DND-41 (cell line): ENCODE measurements around the gene TAP1.

Experiments
- ATAC-seq: fragments of 200-7000 bp; cut with Tn5 transposase; 3 replicates; pipeline ENCODE4 v1.9.1; 2021; ENCODE audit warnings: low read depth; ENCODE audit not compliant: insufficient read depth
- DNase-seq: peaks from one replicate; pipeline ENCODE4 v3.0.0-alpha.2; 2020
- H2AFZ ChIP-seq: 2 replicates; pipeline ENCODE4 v1.6.0; 2012; ENCODE audit warnings: low read depth, low read length
- H3K27ac ChIP-seq: 2 replicates; pipeline ENCODE4 v1.5.1; 2012; ENCODE audit warnings: low read length, inconsistent platforms
- H3K27me3 ChIP-seq: fragments of 200-600 bp; sonication (generic); 2 replicates; pipeline ENCODE4 v1.6.0; 2012; ENCODE audit warnings: low read length, mild to moderate bottlenecking, inconsistent platforms; ENCODE audit not compliant: insufficient read depth, poor library complexity
- H3K36me3 ChIP-seq: 2 replicates; pipeline ENCODE4 v1.5.1; 2012; ENCODE audit warnings: low read length, inconsistent platforms; ENCODE audit not compliant: insufficient read depth
- H3K4me1 ChIP-seq: 2 replicates; pipeline ENCODE4 v1.5.1; 2012; ENCODE audit warnings: mild to moderate bottlenecking, low read length; ENCODE audit not compliant: insufficient read depth
- H3K4me2 ChIP-seq: 2 replicates; pipeline ENCODE4 v1.6.0; 2012; ENCODE audit warnings: mild to moderate bottlenecking, moderate library complexity, low read length, inconsistent platforms; ENCODE audit not compliant: insufficient read depth
- H3K4me3 ChIP-seq, 2 experiments: fragments of 200-600 bp in 1 of 2; shearing (Covaris generic) in 1 of 2; 2 replicates each; pipeline ENCODE4 v1.5.1; 2012 to 2016; ENCODE audit warnings: inconsistent platforms in 2 of 2, low read length in 2 of 2, mild to moderate bottlenecking in 2 of 2, low read depth in 1 of 2, moderate library complexity in 1 of 2
- H3K79me2 ChIP-seq: 2 replicates; pipeline ENCODE4 v1.6.0; 2012; ENCODE audit warnings: low read length, inconsistent platforms; ENCODE audit not compliant: insufficient read depth
- H3K9ac ChIP-seq: 2 replicates; pipeline ENCODE4 v1.6.0; 2012; ENCODE audit warnings: low read depth, mild to moderate bottlenecking, inconsistent platforms, low read length, moderate library complexity
- H3K9me3 ChIP-seq: 2 replicates; pipeline ENCODE4 v1.5.1; 2012; ENCODE audit warnings: low read length, moderate library complexity, mild to moderate bottlenecking, inconsistent platforms; ENCODE audit not compliant: insufficient read depth, severe bottlenecking
- H4K20me1 ChIP-seq: 2 replicates; pipeline ENCODE4 v1.6.0; 2012; ENCODE audit warnings: low read length; ENCODE audit not compliant: insufficient read depth
- EZH2 ChIP-seq: IDR thresholded peaks from 3 replicates; pipeline ENCODE4 v1.6.1; 2012; ENCODE audit warnings: borderline replicate concordance, low read depth, mild to moderate bottlenecking, moderate library complexity, low read length, inconsistent platforms; ENCODE audit not compliant: severe bottlenecking
- TF ChIP-seq, protein P1 (sequence below): IDR thresholded peaks from 2 replicates; pipeline ENCODE4 v1.5.1; 2012; ENCODE audit warnings: borderline replicate concordance, low read length, moderate library complexity, mild to moderate bottlenecking; ENCODE audit not compliant: poor library complexity, severe bottlenecking; ENCODE audit errors: extremely low read depth

TAP1 gene

DNA sequence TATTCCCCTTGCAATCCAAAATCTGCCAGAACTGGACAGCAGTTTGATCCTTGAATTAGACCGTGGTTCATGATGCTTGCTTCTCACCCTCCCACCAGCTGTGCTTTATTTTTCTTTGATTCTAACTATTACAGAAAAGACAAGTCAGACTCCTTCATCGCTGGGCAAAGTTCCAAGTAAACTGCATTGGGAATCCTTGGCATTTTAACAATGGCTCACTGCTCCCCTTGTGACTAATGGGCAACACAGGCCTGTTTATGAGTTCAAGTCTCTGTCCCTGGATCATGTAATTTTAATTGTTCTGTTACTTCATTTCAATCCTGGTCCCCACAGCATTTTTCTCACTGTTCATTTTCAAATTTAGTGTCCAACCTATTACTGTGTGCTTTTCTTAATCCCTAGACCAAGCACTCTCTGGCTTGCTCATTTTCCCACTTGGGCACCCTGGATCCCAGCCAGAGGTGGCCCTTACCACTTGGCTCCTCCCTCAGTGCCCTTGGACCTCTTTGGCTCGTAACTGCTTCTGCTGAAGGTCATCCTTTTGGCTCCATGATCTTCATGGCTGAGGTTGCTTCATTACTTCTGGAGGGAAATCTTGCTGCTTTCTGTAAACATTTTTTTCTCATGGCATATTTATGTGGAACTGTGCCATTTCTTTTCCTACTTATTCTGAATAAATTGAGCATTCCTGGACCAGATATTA lies 33.3 kb upstream of the TAP1 start:
- DNase-seq = no peak

DNA sequence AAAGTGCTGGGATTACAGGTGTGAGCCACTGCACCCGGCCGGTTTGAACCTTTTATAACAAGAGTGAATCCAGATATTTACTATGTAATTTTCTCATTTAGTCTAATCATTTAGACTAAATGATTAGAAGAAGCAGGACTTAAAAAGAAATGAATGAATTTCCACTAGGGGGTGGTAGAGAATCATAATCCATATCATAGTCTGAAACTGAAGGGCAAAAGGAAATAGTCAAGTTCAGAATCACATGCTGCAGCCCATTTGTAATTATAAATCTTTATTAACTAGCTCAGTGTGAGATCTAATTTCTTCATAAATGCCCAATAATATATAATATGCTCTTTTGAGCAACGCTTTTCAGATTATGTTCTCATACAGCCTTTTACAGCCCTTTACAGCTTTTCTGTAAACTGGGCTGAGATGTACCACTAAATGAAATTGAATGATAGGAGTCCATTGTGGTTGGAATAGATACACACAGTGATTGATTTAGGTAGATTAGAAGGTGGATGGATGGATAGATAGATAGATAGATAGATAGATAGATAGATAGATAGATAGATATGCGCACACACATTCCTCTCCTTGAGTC lies 32.3 kb upstream of the TAP1 start:
- H2AFZ ChIP-seq = no peak overlapping the region
- peak; percentile 73; the same call in 2 of the 3 replicates for ATAC-seq
- no peak overlapping the region for H3K4me2 ChIP-seq
- no peaks in the 10 kb centered on the region for H3K79me2 ChIP-seq
- no peaks in the 10 kb centered on the region for H3K36me3 ChIP-seq
- H3K9ac ChIP-seq = no peak overlapping the region
- H3K27me3 ChIP-seq = peaks cover 22% of the 10 kb centered on the region
- DNase-seq = no peak
- H3K4me3 ChIP-seq = no peak overlapping the region
- H4K20me1 ChIP-seq = no peaks in the 10 kb centered on the region
- H3K4me1 ChIP-seq = no peaks in the 10 kb centered on the region
- no peak for TF ChIP-seq EZH2
- TF ChIP-seq, protein P1, sequence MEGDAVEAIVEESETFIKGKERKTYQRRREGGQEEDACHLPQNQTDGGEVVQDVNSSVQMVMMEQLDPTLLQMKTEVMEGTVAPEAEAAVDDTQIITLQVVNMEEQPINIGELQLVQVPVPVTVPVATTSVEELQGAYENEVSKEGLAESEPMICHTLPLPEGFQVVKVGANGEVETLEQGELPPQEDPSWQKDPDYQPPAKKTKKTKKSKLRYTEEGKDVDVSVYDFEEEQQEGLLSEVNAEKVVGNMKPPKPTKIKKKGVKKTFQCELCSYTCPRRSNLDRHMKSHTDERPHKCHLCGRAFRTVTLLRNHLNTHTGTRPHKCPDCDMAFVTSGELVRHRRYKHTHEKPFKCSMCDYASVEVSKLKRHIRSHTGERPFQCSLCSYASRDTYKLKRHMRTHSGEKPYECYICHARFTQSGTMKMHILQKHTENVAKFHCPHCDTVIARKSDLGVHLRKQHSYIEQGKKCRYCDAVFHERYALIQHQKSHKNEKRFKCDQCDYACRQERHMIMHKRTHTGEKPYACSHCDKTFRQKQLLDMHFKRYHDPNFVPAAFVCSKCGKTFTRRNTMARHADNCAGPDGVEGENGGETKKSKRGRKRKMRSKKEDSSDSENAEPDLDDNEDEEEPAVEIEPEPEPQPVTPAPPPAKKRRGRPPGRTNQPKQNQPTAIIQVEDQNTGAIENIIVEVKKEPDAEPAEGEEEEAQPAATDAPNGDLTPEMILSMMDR = peak; percentile 71
- H3K27ac ChIP-seq = no peak overlapping the region
- no peaks in the 10 kb centered on the region for H3K9me3 ChIP-seq

More for the DNA sequence above, 33.3 kb upstream of the TAP1 start:
- no peak overlapping the region for H2AFZ ChIP-seq
- no peaks in the 10 kb centered on the region for H3K36me3 ChIP-seq
- H3K79me2 ChIP-seq = no peaks in the 10 kb centered on the region
- ATAC-seq = no peak
- H3K9me3 ChIP-seq = no peaks in the 10 kb centered on the region
- H3K27ac ChIP-seq = no peak overlapping the region
- no peak overlapping the region for H3K4me2 ChIP-seq
- no peak overlapping the region for H3K9ac ChIP-seq
- H3K27me3 ChIP-seq = peaks cover 22% of the 10 kb centered on the region
- no peaks in the 10 kb centered on the region for H4K20me1 ChIP-seq
- no peak for TF ChIP-seq EZH2
- TF ChIP-seq, protein P1 = no peak
- no peaks in the 10 kb centered on the region for H3K4me1 ChIP-seq
- no peak overlapping the region for H3K4me3 ChIP-seq

DNA sequence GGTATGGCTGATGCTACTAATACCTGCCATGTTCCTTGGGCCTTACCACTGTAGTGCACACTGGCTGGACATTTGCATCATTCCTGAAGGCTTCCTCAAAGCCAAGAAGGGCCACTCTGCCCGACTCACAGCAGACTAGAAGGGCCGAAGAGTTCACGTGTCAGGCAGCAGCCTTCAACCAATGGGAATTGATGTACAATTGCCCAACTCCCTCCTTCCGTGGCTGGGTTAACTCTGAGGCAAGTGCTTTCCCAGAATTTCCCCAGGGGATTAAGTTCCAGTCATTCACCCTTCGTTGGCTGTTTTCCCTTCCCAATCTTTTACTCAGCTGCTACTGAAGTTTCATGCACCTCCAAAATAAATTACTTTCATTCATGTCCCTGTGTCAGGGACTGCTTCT lies 30.3 kb upstream of the TAP1 start:
- DNase-seq = no peak

More for the DNA sequence above, 30.3 kb upstream of the TAP1 start:
- H2AFZ ChIP-seq = no peak overlapping the region
- no peak overlapping the region for H3K4me3 ChIP-seq
- peaks cover 22% of the 10 kb centered on the region for H3K27me3 ChIP-seq
- no peaks in the 10 kb centered on the region for H3K36me3 ChIP-seq
- no peaks in the 10 kb centered on the region for H4K20me1 ChIP-seq
- H3K4me1 ChIP-seq = no peaks in the 10 kb centered on the region
- no peak for TF ChIP-seq EZH2
- TF ChIP-seq, protein P1 = no peak
- ATAC-seq = no peak
- H3K27ac ChIP-seq = no peak overlapping the region
- no peak overlapping the region for H3K4me2 ChIP-seq
- H3K79me2 ChIP-seq = no peaks in the 10 kb centered on the region
- no peaks in the 10 kb centered on the region for H3K9me3 ChIP-seq
- H3K9ac ChIP-seq = no peak overlapping the region
